Osteocyte (in vitro differentiated cells): Measurements from ENCODE around the gene TRPM3. TPM values are rescaled to one million over a fixed set of nuclear protein-coding genes. Genes with fewer than 3 reads are reported as not detected.

Experiments used
- DNase-seq: peaks from one replicate; pipeline ENCODE4 v3.0.0; 2021; ENCODE audit warnings: mixed read lengths; ENCODE audit not compliant: unreplicated experiment; ENCODE audit errors: extremely low spot score
- H3K27ac Mint-ChIP-seq: one replicate; pipeline ENCODE4 v1.8.0; 2021; ENCODE audit warnings: mild to moderate bottlenecking, mixed read lengths; ENCODE audit not compliant: unreplicated experiment
- H3K27me3 Mint-ChIP-seq: one replicate; pipeline ENCODE4 v1.8.0; 2021; ENCODE audit warnings: mixed read lengths; ENCODE audit not compliant: unreplicated experiment
- H3K36me3 Mint-ChIP-seq: one replicate; pipeline ENCODE4 v1.8.0; 2021; ENCODE audit warnings: mixed read lengths; ENCODE audit not compliant: unreplicated experiment
- H3K4me1 Mint-ChIP-seq: one replicate; pipeline ENCODE4 v1.8.0; 2021; ENCODE audit warnings: mixed read lengths; ENCODE audit not compliant: unreplicated experiment
- H3K4me3 Mint-ChIP-seq: one replicate; pipeline ENCODE4 v1.8.0; 2021; ENCODE audit warnings: mild to moderate bottlenecking, moderate library complexity, mixed read lengths; ENCODE audit not compliant: unreplicated experiment
- H3K9me3 Mint-ChIP-seq: one replicate; pipeline ENCODE4 v1.8.0; 2021; ENCODE audit warnings: mixed read lengths; ENCODE audit not compliant: unreplicated experiment
- total RNA-seq: library from RNA; stranded (reverse); gene quantifications from 2 replicates; pipeline ENCODE4 v1.2.1, GENCODE V29; 2021
- TF ChIP-seq, protein P1 (sequence below): fragments of 200-600 bp; sonication (generic); IDR thresholded peaks from 2 replicates; pipeline ENCODE4 v1.5.0; 2021; ENCODE audit warnings: antibody characterized with exemption, mild to moderate bottlenecking, moderate library complexity

The TRPM3 gene
- total RNA-seq, 1 donor from 2014 or later: 0.05 TPM

DNA sequence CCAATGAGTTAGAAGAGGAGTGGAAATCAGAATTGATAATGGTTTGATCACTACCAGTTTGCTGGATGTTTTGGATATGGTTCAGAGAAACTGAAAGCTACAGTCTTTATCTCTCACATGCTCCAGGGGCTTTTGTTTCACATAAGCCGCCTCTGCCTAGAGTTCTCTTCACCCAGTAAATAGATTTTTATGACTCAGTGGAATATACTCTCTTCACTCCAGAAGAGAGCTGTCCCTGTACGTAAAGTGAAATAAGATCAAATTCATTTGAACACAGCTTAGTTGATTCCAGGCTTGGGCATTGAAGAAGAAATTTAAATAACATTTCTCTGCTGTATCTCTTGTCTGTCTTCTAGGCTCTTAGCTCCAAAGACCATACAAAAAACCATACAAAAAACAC lies 184.9 kb downstream of the TRPM3 start:
- TF ChIP-seq, protein P1, sequence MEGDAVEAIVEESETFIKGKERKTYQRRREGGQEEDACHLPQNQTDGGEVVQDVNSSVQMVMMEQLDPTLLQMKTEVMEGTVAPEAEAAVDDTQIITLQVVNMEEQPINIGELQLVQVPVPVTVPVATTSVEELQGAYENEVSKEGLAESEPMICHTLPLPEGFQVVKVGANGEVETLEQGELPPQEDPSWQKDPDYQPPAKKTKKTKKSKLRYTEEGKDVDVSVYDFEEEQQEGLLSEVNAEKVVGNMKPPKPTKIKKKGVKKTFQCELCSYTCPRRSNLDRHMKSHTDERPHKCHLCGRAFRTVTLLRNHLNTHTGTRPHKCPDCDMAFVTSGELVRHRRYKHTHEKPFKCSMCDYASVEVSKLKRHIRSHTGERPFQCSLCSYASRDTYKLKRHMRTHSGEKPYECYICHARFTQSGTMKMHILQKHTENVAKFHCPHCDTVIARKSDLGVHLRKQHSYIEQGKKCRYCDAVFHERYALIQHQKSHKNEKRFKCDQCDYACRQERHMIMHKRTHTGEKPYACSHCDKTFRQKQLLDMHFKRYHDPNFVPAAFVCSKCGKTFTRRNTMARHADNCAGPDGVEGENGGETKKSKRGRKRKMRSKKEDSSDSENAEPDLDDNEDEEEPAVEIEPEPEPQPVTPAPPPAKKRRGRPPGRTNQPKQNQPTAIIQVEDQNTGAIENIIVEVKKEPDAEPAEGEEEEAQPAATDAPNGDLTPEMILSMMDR: no peak
- no peak overlapping the region for H3K27ac Mint-ChIP-seq
- H3K4me3 Mint-ChIP-seq: no peak overlapping the region
- DNase-seq: no peak
- H3K36me3 Mint-ChIP-seq: no peaks in the 10 kb centered on the region
- no peaks in the 10 kb centered on the region for H3K4me1 Mint-ChIP-seq
- H3K9me3 Mint-ChIP-seq: no peaks in the 10 kb centered on the region
- peaks cover 16% of the 10 kb centered on the region for H3K27me3 Mint-ChIP-seq

DNA sequence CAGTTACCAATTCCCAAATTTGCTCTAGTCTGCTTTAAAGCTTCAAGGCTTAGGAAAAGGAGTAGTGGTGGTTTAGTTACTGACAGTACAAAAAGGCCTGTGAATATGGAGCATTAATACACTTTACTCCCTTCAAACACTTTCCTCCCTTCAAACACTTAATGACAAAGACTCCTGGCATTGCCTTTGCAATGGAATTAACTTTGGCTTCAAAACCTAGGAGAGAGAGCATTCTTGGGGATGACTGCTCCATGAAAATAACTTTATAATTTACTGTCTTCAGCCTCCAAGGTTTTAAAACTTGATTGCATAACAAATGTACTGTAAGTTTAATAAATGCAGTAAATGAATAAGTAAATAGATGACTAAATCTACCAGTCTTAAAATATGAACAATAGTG lies 185.6 kb downstream of the TRPM3 start:
- no peaks in the 10 kb centered on the region for H3K9me3 Mint-ChIP-seq
- H3K4me3 Mint-ChIP-seq: no peak overlapping the region
- H3K27me3 Mint-ChIP-seq: peaks cover 14% of the 10 kb centered on the region
- no peaks in the 10 kb centered on the region for H3K4me1 Mint-ChIP-seq
- no peak overlapping the region for H3K27ac Mint-ChIP-seq
- H3K36me3 Mint-ChIP-seq: no peaks in the 10 kb centered on the region
- no peak for DNase-seq
- TF ChIP-seq, protein P1: no peak

DNA sequence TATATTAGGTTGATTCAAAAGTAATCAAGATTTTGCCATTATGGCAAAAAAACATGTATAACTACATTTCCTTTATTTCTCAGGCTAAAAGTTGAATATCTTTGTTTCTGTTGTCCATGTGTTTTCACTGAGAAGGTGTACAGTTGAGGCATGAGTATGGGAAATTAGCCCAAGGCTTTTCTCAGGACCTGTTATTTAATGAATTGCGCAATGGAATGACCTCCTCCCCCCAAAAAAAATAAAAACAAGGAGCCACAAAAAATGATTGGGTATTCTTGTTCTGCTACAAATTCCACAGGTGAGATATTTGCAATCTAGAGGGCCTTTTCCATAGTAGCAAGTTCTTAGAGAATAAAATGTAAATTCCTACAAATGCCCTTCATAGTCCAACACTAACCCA lies 186.8 kb downstream of the TRPM3 start:
- Mint-ChIP-seq H3K4me1 (no peaks in the 10 kb centered on the region), H3K9me3 (no peaks in the 10 kb centered on the region), H3K27me3 (peaks cover 13% of the 10 kb centered on the region), H3K36me3 (no peaks in the 10 kb centered on the region), H3K4me3 (no peak overlapping the region), H3K27ac (no peak overlapping the region)
- TF ChIP-seq, protein P1: no peak
- no peak for DNase-seq

DNA sequence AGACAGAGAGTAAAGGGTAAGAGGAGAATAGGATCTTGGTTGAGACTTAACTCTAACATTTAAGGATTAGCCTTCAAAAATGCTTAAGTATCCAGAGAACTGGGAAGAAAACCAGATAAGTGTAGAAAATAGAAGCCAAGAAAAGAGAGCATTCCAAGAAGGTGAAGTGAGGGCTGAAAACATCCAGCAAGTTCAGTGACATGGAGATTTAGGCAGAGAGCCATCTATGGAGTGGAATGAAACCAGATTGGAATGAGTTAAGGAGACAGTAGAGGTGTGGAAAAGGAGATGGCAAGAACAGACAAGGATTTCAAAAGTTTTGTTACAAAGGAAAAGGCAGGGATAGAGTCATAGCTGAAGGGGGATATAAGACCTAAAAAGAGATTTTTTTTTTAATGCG lies 188.1 kb downstream of the TRPM3 start:
- no peak overlapping the region for H3K27ac Mint-ChIP-seq
- H3K9me3 Mint-ChIP-seq: no peaks in the 10 kb centered on the region
- no peaks in the 10 kb centered on the region for H3K4me1 Mint-ChIP-seq
- TF ChIP-seq, protein P1: no peak
- peaks cover 13% of the 10 kb centered on the region for H3K27me3 Mint-ChIP-seq
- no peaks in the 10 kb centered on the region for H3K36me3 Mint-ChIP-seq
- H3K4me3 Mint-ChIP-seq: no peak overlapping the region
- no peak for DNase-seq

DNA sequence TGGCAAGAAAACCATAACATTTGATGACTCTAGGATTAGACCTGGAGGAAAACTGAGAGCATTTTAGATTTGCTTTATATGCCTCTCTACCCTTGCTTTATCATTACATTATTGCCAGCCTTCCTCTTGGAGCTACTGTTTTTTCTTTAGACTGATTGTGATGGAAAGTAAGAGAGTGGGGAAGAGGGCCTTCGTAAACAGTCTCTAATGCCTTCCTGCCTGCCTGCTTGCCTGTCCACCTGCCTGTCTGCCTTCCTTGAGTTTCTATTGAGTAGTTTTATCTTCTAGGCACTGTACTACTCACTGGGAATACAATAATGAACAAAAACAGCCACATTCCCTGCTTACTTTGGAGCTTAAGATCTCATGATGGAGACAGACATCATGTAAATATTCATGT lies 189.3 kb downstream of the TRPM3 start:
- DNase-seq: no peak
- no peak overlapping the region for H3K27ac Mint-ChIP-seq
- peaks cover 13% of the 10 kb centered on the region for H3K27me3 Mint-ChIP-seq
- TF ChIP-seq, protein P1: no peak
- no peaks in the 10 kb centered on the region for H3K4me1 Mint-ChIP-seq
- H3K9me3 Mint-ChIP-seq: no peaks in the 10 kb centered on the region
- no peak overlapping the region for H3K4me3 Mint-ChIP-seq
- no peaks in the 10 kb centered on the region for H3K36me3 Mint-ChIP-seq
